HCT116 (cell line): Measurements from ENCODE around the gene ADGRB2. TPM values are rescaled to one million over a fixed set of nuclear protein-coding genes. Genes with fewer than 3 reads are reported as not detected.

Source experiments
- ATAC-seq: fragments of 200-7000 bp; cut with Tn5 transposase; 2 replicates; pipeline ENCODE4 v1.9.1; 2020; ENCODE audit warnings: mild to moderate bottlenecking, moderate library complexity
- BruUV-seq: library from RNA; stranded (reverse); fragments of 400-500 nt; replicated peaks from 2 replicates; lab custom pipeline; 2021; lab: Mats Ljungman, UMichigan
- CTCF ChIA-PET: fragments of 300-600 bp; sonication (Branson Sonifier 250); formaldehyde crosslinking; loops from one replicate; lab custom pipeline; 2021; ENCODE audit warnings: antibody characterized with exemption; lab: Charles Lee
- POLR2A ChIA-PET: fragments of 300-600, 350-600 bp; sonication (Branson Sonifier 250); formaldehyde crosslinking; loops from one replicate; lab custom pipeline; 2021; ENCODE audit warnings: antibody characterized with exemption; lab: Charles Lee
- RAD21 ChIA-PET, 2 experiments: fragments of 300-600 bp; sonication (Branson Sonifier 250); formaldehyde crosslinking; loops; one replicate each; lab custom pipeline; 2023; ENCODE audit warnings: low total read pairs in 2 of 2; ENCODE audit not compliant: uncharacterized antibody in 2 of 2, unreplicated experiment in 2 of 2, low non-redundant PET in 1 of 2; lab: Charles Lee
- DNase-seq: peaks from one replicate; pipeline ENCODE4 v3.0.0-alpha.2; 2010; ENCODE audit warnings: low read depth, low spot score
- H2AFZ ChIP-seq: fragments of 200-600 bp; shearing (Covaris generic), sonication (generic); 2 replicates; pipeline ENCODE4 v1.6.1; 2017; ENCODE audit warnings: low read depth, mixed run types, mixed read lengths, antibody characterized with exemption, low read length; ENCODE audit not compliant: poor library complexity, severe bottlenecking
- H3K27ac ChIP-seq: 2 replicates; pipeline ENCODE4 v1.5.1; 2012; ENCODE audit warnings: low read depth, low read length
- H3K27me3 ChIP-seq: fragments of 200-600 bp; sonication (generic); 2 replicates; pipeline ENCODE4 v1.6.1; 2016; ENCODE audit warnings: mixed run types, low read length, mixed read lengths; ENCODE audit not compliant: insufficient read depth
- H3K36me3 ChIP-seq, 2 experiments: fragments of 200-500 bp in 1 of 2; fragments of 200-600 bp in 1 of 2; sonication (Bioruptor generic) in 1 of 2; sonication (generic) in 1 of 2; 2 replicates each; pipeline versions ENCODE4 v1.5.1 to v1.6.1; 2014 to 2016; ENCODE audit warnings: low read length in 2 of 2, inconsistent platforms in 1 of 2, mixed read lengths in 1 of 2, mixed run types in 1 of 2; ENCODE audit not compliant: insufficient read depth in 2 of 2, control insufficient read depth in 1 of 2
- H3K4me1 ChIP-seq, 2 experiments: fragments of 200-600 bp in 1 of 2; sonication (generic) in 1 of 2; 2 replicates each; pipeline versions ENCODE4 v1.5.1 to v1.6.1; 2012 to 2017; ENCODE audit warnings: low read length in 2 of 2, inconsistent platforms in 1 of 2, mild to moderate bottlenecking in 1 of 2, mixed read lengths in 1 of 2, mixed run types in 1 of 2, moderate library complexity in 1 of 2; ENCODE audit not compliant: insufficient read depth in 2 of 2, control insufficient read depth in 1 of 2
- H3K4me2 ChIP-seq: fragments of 200-600 bp; sonication (generic); 2 replicates; pipeline ENCODE4 v1.6.1; 2017; ENCODE audit warnings: mixed run types, low read length, mixed read lengths
- H3K4me3 ChIP-seq, 2 experiments: fragments of 200-600 bp in 1 of 2; sonication (generic) in 1 of 2; replicated peaks in 1 of 2; 2 replicates each; pipeline ENCODE4 v1.5.1; 2011 to 2016; ENCODE audit warnings: low read length in 2 of 2, control low read depth in 1 of 2, low read depth in 1 of 2, mild to moderate bottlenecking in 1 of 2, mixed read lengths in 1 of 2, mixed run types in 1 of 2
- H3K79me2 ChIP-seq: fragments of 200-600 bp; sonication (generic); 2 replicates; pipeline ENCODE4 v1.6.1; 2017; ENCODE audit warnings: mild to moderate bottlenecking, mixed run types, low read length, moderate library complexity, mixed read lengths; ENCODE audit not compliant: insufficient read depth
- H3K9ac ChIP-seq: fragments of 200-600 bp; sonication (generic); 2 replicates; pipeline ENCODE4 v1.6.1; 2016; ENCODE audit warnings: low read length, mixed read lengths
- H3K9me2 ChIP-seq: fragments of 200-600 bp; sonication (generic), shearing (Covaris generic); 2 replicates; pipeline ENCODE4 v1.6.1; 2017; ENCODE audit warnings: mixed run types, mild to moderate bottlenecking, moderate library complexity; ENCODE audit not compliant: insufficient read depth
- H3K9me3 ChIP-seq, 2 experiments: fragments of 200-500 bp in 1 of 2; fragments of 200-600 bp in 1 of 2; sonication (Bioruptor generic) in 1 of 2; sonication (generic) in 1 of 2; 2 replicates each; pipeline ENCODE4 v1.6.1; 2014 to 2017; ENCODE audit warnings: low read length in 2 of 2, mixed read lengths in 2 of 2, inconsistent platforms in 1 of 2, low read depth in 1 of 2, mild to moderate bottlenecking in 1 of 2, mixed run types in 1 of 2, moderate library complexity in 1 of 2; ENCODE audit not compliant: control insufficient read depth in 1 of 2, insufficient read depth in 1 of 2
- H4K20me1 ChIP-seq: fragments of 200-600 bp; sonication (generic), shearing (Covaris generic); 2 replicates; pipeline ENCODE4 v1.6.1; 2017; ENCODE audit warnings: mixed run types, mild to moderate bottlenecking, moderate library complexity; ENCODE audit not compliant: insufficient read depth
- ATF3 ChIP-seq: IDR thresholded peaks from 2 replicates; pipeline ENCODE4 v1.6.1; 2012
- CBX3 ChIP-seq: IDR thresholded peaks from 2 replicates; pipeline ENCODE4 v1.6.1; 2012; ENCODE audit warnings: low read depth
- CEBPB ChIP-seq: IDR thresholded peaks from 2 replicates; pipeline ENCODE4 v1.6.1; 2012; ENCODE audit warnings: low read depth
- EGR1 ChIP-seq: IDR thresholded peaks from 2 replicates; pipeline ENCODE4 v1.6.1; 2012; ENCODE audit warnings: low read depth
- EZH2 ChIP-seq: fragments of 200-600 bp; sonication (generic); IDR thresholded peaks from 2 replicates; pipeline ENCODE4 v1.6.1; 2017; ENCODE audit warnings: antibody characterized with exemption, mixed run types
- REST ChIP-seq: IDR thresholded peaks from 2 replicates; pipeline ENCODE4 v1.6.1; 2012; ENCODE audit warnings: low read depth
- SP1 ChIP-seq: IDR thresholded peaks from 2 replicates; pipeline ENCODE4 v1.6.1; 2012; ENCODE audit warnings: low read depth
- SRF ChIP-seq: IDR thresholded peaks from 2 replicates; pipeline ENCODE4 v1.6.1; 2012; ENCODE audit warnings: low read depth
- YY1 ChIP-seq: IDR thresholded peaks from 2 replicates; pipeline ENCODE4 v1.6.1; 2011; ENCODE audit warnings: low read length, low read depth, moderate library complexity, mild to moderate bottlenecking; ENCODE audit not compliant: insufficient replicate concordance; ENCODE audit errors: extremely low read depth
- ZBTB33 ChIP-seq: IDR thresholded peaks from 2 replicates; pipeline ENCODE4 v1.6.1; 2011; ENCODE audit warnings: mild to moderate bottlenecking, low read length, moderate library complexity; ENCODE audit not compliant: insufficient replicate concordance; ENCODE audit errors: extremely low read depth
- ZFX ChIP-seq: fragments of 450-650 bp; IDR thresholded peaks from 2 replicates; pipeline ENCODE4 v1.6.1; 2017
- ZNF274 ChIP-seq: fragments of 200-500 bp; sonication (Bioruptor generic); IDR thresholded peaks from 2 replicates; pipeline ENCODE4 v1.6.1; 2014; ENCODE audit warnings: mild to moderate bottlenecking, low read depth, low read length, inconsistent platforms
- intact Hi-C: fragments of 100-400 bp; cut with micrococcal nuclease; formaldehyde crosslinking; loops from 2 replicates; pipeline ENCODE4 v1.10.0; 2022
- total RNA-seq: library from RNA; stranded (reverse); gene quantifications from one replicate; pipeline ENCODE4 v1.2.1, GENCODE V29; 2021; ENCODE audit not compliant: unreplicated experiment
- TF ChIP-seq, protein P1 (sequence below): IDR thresholded peaks from 2 replicates; pipeline ENCODE4 v1.6.1; 2012

Gene ADGRB2
- total RNA-seq, 1 experiment from 2014 or later = 10.1 TPM

DNA sequence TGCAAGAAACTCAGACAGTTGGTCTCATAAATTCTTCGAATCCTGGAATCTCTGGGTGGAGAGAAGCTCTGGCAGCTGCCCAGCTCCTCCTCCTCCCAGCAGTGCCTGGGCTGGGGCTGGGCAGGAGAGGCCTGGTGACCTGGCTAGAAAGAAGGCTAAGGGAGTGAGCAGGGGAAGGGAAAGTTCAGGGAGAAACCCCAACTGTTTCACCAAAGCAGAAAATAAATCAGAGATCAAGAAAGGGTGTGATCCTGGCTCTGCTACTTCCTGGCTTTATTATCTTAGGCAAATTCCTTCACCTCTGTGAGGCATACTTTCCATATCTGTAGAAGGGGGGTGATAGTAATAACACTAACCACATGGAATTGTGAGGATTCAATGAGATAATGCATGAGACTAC is 51.5 kb downstream of the ADGRB2 start:
- H3K27ac ChIP-seq = peak overlapping the region; percentile 48; the same call in 1 of the 2 replicates
- ATAC-seq (no peak), DNase-seq (no peak)
- peak overlapping the region; percentile 99 for H3K4me2 ChIP-seq
- no peaks in the 10 kb centered on the region for H4K20me1 ChIP-seq
- BruUV-seq = no TSS peak
- no peaks in the 10 kb centered on the region for H3K36me3 ChIP-seq
- TF ChIP-seq SRF (no peak), SP1 (no peak), CEBPB (no peak), CBX3 (no peak), ZBTB33 (no peak), ZNF274 (no peak), REST (no peak), EZH2 (no peak), ZFX (no peak), ATF3 (no peak), EGR1 (no peak), YY1 (no peak)
- TF ChIP-seq, protein P1, sequence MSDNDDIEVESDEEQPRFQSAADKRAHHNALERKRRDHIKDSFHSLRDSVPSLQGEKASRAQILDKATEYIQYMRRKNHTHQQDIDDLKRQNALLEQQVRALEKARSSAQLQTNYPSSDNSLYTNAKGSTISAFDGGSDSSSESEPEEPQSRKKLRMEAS = no peak
- no peaks in the 10 kb centered on the region for H3K9me2 ChIP-seq
- no peaks in the 10 kb centered on the region for H3K9me3 ChIP-seq
- H3K4me3 ChIP-seq = peak overlapping the region in 1 of 2 experiments; percentile 5; a peak in 1 of 4 replicates
- H2AFZ ChIP-seq = peak overlapping the region; percentile 46
- peak overlapping the region; percentile 42 for H3K9ac ChIP-seq
- H3K79me2 ChIP-seq = no peaks in the 10 kb centered on the region
- no peaks in the 10 kb centered on the region for H3K27me3 ChIP-seq
- ChIA-PET POLR2A (interaction anchor here (1.2 to 1.8 kb wide), 2 partner anchors 9 to 76 kb away, joined by 3 to 5 read pairs; no protein-coding TSS in a partner anchor), RAD21 (no interaction called here), CTCF (interaction anchor here (0.9 to 2.4 kb wide), 3 partner anchors 12 to 76 kb away, joined by 3 to 10 read pairs (median 4); no protein-coding TSS in a partner anchor)
- intact Hi-C loops = no loop called here
- peaks cover 27 to 64% of the 10 kb centered on the region in 2 experiments for H3K4me1 ChIP-seq
